MG63 (cell line): ENCODE measurements around the gene WNT10A. TPM values are rescaled to one million over a fixed set of nuclear protein-coding genes. Genes with fewer than 3 reads are reported as not detected.

Source experiments
- DNase-seq: peaks from one replicate; pipeline ENCODE4 v3.0.0-alpha.2; 2020
- H3K27me3 ChIP-seq: fragments of 250-450 bp; sonication (Bioruptor Pico); 2 replicates; pipeline ENCODE4 v1.5.1; 2020; ENCODE audit warnings: mild to moderate bottlenecking, moderate library complexity
- H3K36me3 ChIP-seq: fragments of 250-450 bp; sonication (Bioruptor Pico); 2 replicates; pipeline ENCODE4 v1.5.1; 2020; ENCODE audit warnings: mild to moderate bottlenecking, moderate library complexity
- H3K4me3 ChIP-seq: fragments of 250-450 bp; sonication (Bioruptor Pico); 2 replicates; pipeline ENCODE4 v1.5.1; 2020; ENCODE audit warnings: mild to moderate bottlenecking, moderate library complexity
- H3K9me3 ChIP-seq: fragments of 250-450 bp; sonication (Bioruptor Pico); 2 replicates; pipeline ENCODE4 v1.5.1; 2020; ENCODE audit warnings: mild to moderate bottlenecking, moderate library complexity
- total RNA-seq: library from RNA; depleted of rRNA; stranded (reverse); fragments of >200 nt; shearing (Covaris generic); gene quantifications from 2 replicates; pipeline ENCODE4 v1.2.3, GENCODE V29; 2014; ENCODE audit warnings: low replicate concordance

WNT10A gene
- total RNA-seq, 1 experiment from 2014 or later = not detected

- no peak overlapping the region for H3K4me3 ChIP-seq
- DNase-seq = no peak
- H3K27me3 ChIP-seq = peaks cover 19% of the 10 kb centered on the region
- no peaks in the 10 kb centered on the region for H3K36me3 ChIP-seq
- no peaks in the 10 kb centered on the region for H3K9me3 ChIP-seq
Observed at GRCh38 chr2:218855305-218856166, 25.1 kb upstream of the WNT10A start.

- Histone ChIP-seq H3K4me3 (no peak overlapping the region), H3K27me3 (peaks cover 25% of the 10 kb centered on the region), H3K36me3 (no peaks in the 10 kb centered on the region), H3K9me3 (no peaks in the 10 kb centered on the region)
- DNase-seq = no peak
Observed at GRCh38 chr2:218856167-218856895, 24.3 kb upstream of the WNT10A start.

DNA sequence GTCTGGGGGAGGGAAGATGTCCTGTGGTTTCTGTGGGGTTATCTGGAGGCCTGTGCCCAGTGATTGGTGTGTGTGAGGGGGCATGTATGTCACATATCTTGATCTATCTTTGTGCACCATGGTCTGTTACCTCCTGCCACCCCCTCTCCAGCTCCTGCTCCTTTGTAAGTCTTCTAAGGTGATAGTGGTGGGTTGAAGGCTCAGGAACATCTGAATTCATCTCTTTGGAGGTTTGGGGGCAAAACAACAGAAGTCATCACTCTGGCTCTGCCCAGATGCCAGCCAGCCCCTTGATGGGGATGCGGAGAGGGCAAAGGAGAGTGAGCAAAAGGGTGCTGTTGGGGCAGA is 23.8 kb upstream of the WNT10A start:
- Histone ChIP-seq H3K9me3 (no peaks in the 10 kb centered on the region), H3K4me3 (no peak overlapping the region), H3K36me3 (no peaks in the 10 kb centered on the region), H3K27me3 (peaks cover 27% of the 10 kb centered on the region)
- no peak for DNase-seq

DNA sequence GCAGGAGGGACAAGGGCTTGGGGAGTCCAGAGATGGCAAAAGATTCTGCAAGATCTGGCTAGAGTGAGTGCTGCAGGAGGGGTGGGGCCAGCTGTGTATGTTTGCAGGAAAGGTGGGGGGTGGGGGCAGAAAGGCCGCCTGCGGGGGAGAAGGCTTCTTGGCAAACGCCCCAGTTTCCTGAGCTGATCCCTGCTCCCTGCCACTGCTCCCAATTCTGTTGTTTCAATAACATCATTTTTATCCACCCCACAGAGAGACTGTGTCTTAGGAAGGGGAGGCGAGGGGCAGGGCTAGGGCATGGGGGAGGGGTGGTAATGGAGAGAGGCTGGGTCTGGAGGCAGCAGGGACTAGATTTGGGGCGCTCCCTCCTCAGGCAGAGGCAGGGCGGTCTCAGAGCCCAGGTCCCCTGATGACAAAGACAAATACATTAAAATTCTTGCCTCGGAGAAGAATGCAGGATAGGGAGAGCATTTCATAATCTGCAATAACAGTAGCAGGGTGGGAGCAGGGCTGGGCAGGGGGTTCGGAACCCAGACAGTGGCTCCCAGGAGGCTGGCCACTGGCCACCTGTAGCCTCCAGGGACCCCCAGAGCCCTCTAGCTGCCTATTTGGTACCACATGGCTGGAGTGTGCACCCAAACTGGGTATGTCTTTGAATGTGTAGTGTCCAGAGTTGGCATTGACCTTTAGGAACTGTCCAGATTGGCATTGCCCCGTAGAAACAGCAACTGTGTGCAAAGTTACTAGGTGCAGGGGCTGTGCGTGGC is 23.1 kb upstream of the WNT10A start:
- Histone ChIP-seq H3K4me3 (no peak overlapping the region), H3K36me3 (no peaks in the 10 kb centered on the region), H3K9me3 (no peaks in the 10 kb centered on the region), H3K27me3 (peaks cover 27% of the 10 kb centered on the region)
- no peak for DNase-seq

DNA sequence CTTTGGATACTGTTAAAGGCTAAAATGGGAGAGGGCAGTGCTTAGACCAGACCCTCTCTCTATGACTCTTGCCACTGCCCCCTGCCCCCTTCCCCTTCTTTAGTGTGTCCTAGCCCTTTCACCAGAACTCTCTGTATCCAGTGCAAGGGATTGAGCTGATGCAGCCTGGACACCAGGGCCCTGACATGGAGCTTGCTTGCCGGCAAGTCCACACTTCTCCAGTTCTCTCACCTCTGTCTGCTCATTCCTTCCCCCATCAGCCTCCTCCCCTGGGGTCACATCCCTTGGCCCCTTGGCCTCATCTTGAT is 22.6 kb upstream of the WNT10A start:
- Histone ChIP-seq H3K36me3 (no peaks in the 10 kb centered on the region), H3K27me3 (peaks cover 27% of the 10 kb centered on the region), H3K4me3 (no peak overlapping the region), H3K9me3 (no peaks in the 10 kb centered on the region)
- no peak for DNase-seq

- Histone ChIP-seq H3K4me3 (no peak overlapping the region), H3K27me3 (peaks cover 27% of the 10 kb centered on the region), H3K36me3 (no peaks in the 10 kb centered on the region), H3K9me3 (no peaks in the 10 kb centered on the region)
- no peak for DNase-seq
Observed at GRCh38 chr2:218858671-218859555, 21.7 kb upstream of the WNT10A start.

GRCh38 chr2:218859556-218859987 is 21.1 kb upstream of the WNT10A start, which contains the start of gene WNT6:
Gene WNT6, plus strand, starts transcription at chr2:218859805. Its CDS starts 233 bp downstream, at chr2:218860038.
- Histone ChIP-seq H3K9me3 (no peaks in the 10 kb centered on the region), H3K36me3 (no peaks in the 10 kb centered on the region), H3K4me3 (peak within 1 kb of the TSS; percentile 14; the same call in 1 of the 2 replicates), H3K27me3 (peaks cover 27% of the 10 kb centered on the region)
- peak; percentile 38 for DNase-seq

DNA sequence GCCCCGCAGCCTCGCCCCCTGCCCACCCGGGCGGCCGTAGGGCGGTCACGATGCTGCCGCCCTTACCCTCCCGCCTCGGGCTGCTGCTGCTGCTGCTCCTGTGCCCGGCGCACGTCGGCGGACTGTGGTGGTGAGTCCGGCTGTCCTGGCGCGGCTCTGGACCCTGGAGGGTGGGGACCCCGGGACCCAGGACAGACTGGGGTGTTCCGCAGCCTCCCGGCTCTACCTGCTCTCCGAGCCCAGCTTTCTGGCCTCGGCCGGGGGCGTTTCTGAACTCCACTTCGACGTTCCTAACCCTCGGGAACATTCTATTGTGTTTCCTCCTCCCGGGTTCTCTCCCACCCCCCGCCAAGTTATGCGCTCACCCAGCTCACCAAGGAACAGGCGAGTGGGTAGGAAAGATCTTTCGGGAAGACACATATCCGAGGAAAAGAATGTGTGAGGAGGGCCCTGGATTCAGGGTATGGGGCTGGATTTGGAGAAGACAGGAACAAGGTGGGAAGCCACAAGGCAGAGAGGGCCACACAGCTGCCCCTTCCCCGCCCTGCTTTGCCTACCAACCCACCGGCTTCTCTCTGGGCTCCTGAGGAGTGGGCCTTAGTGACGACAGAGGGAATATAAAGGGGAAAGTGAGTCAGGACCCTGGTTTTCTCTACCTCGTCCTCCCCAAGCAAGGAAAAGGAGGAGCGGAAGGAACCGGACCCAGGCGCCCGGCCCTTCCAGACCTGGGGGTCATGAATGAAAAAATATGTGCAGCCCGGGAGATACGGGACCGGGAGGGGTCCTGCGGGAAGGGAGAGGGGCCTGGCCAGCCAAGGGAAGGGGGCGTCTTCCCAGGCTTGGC is 20.4 kb upstream of the WNT10A start:
- H3K27me3 ChIP-seq = peaks cover 27% of the 10 kb centered on the region
- H3K9me3 ChIP-seq = no peaks in the 10 kb centered on the region
- peak overlapping the region; percentile 14; the same call in 1 of the 2 replicates for H3K4me3 ChIP-seq
- no peak for DNase-seq
- no peaks in the 10 kb centered on the region for H3K36me3 ChIP-seq

DNA sequence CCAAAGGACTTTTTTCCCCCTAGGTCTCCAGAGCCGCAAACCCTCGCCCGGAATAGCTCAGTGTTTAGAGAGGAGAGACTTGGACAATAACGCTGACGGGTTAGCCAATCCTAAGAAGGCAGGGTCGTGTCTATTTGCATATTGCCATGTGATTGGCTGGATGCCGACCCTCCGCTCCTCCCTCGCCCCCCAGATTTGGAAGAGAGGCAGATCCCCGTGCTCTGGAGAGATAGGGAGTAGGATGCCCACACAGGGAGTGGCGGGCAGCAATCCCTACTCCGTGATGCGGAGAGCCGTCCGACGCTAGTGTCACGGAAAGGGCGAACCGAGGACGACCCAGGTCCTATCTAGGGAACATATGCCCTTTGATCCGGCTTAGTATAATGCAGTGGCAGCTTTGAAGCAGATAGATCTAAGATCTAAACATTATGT is 19.7 kb upstream of the WNT10A start:
- no peaks in the 10 kb centered on the region for H3K9me3 ChIP-seq
- H3K4me3 ChIP-seq = no peak overlapping the region
- H3K27me3 ChIP-seq = peaks cover 27% of the 10 kb centered on the region
- peak; percentile 65 for DNase-seq
- H3K36me3 ChIP-seq = no peaks in the 10 kb centered on the region

GRCh38 chr2:218861645-218862318 is 18.9 kb upstream of the WNT10A start:
- Histone ChIP-seq H3K36me3 (no peaks in the 10 kb centered on the region), H3K27me3 (peaks cover 27% of the 10 kb centered on the region), H3K9me3 (no peaks in the 10 kb centered on the region), H3K4me3 (no peak overlapping the region)
- DNase-seq = no peak

GRCh38 chr2:218863021-218863520 is 17.6 kb upstream of the WNT10A start:
- H3K27me3 ChIP-seq = peaks cover 27% of the 10 kb centered on the region
- H3K4me3 ChIP-seq = no peak overlapping the region
- DNase-seq = no peak
- no peaks in the 10 kb centered on the region for H3K36me3 ChIP-seq
- H3K9me3 ChIP-seq = no peaks in the 10 kb centered on the region

DNA sequence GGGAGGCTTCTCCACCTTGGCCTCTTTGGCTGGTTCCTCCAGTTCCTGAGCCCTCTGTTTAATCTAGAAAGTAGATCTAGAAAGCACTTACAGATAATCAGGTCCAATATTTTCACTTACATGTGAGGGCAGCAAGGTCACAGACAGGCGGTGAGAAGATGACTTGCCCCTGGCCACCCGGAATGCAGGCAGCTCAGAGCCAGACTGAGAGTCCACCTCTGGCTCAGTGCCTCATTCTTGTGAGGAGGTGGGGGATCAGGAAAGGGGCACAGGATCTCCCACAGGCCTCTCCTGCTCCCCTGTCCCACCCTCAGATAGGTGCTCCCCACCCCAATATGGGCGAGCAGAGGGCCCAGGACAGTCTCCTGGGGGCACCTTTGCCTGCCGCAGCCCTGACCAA is 15.3 kb upstream of the WNT10A start:
- Histone ChIP-seq H3K27me3 (peaks cover 9% of the 10 kb centered on the region), H3K4me3 (no peak overlapping the region), H3K9me3 (no peaks in the 10 kb centered on the region), H3K36me3 (no peaks in the 10 kb centered on the region)
- DNase-seq = no peak

DNA sequence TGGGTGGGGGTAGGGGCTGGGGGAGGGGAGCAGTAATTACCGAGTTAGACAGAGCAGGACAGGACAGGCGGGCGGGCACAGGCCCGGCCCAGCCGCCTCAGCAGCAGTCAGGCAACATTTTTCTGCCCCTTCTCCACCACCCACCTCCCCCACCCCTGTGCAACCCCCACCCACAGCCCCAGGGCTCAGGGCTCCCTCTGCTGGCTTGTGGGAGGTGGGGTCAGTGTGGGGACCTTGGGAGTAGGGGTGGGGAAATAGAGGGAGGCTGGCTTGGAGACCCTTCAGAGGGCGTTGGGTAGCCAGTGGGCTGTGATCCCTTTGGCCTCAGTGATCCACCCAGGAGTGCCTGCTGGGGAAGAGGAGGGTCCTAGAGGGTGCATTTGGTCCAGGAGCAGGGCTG is 14.7 kb upstream of the WNT10A start:
- no peak for DNase-seq
- Histone ChIP-seq H3K4me3 (no peak overlapping the region), H3K9me3 (no peaks in the 10 kb centered on the region), H3K27me3 (peaks cover 7% of the 10 kb centered on the region), H3K36me3 (no peaks in the 10 kb centered on the region)

DNA sequence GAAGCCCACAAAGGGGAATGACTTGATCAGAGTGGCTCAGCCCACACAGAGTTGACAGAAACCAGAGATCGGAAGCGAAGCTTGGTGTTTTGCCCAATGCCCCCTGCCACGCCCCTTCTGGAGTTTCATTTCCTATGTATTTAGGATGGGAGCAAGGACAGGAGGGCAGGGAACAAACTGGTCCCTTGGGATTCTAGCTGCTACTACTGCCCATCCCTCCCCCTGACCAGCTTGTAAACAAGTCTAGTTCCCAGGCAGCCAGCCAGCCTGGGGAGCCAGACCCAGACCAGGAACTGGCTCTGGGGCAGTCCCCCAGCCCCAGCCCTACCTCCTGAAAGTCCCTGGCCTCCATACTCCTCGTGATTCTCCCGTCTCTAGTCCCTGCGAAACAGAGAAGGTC is 12.8 kb upstream of the WNT10A start:
- DNase-seq = no peak
- Histone ChIP-seq H3K27me3 (peaks cover 4% of the 10 kb centered on the region), H3K9me3 (no peaks in the 10 kb centered on the region), H3K36me3 (no peaks in the 10 kb centered on the region), H3K4me3 (no peak overlapping the region)

GRCh38 chr2:218869064-218869463 is 11.6 kb upstream of the WNT10A start:
- no peak overlapping the region for H3K4me3 ChIP-seq
- no peaks in the 10 kb centered on the region for H3K36me3 ChIP-seq
- no peaks in the 10 kb centered on the region for H3K9me3 ChIP-seq
- DNase-seq = no peak
- peaks cover 7% of the 10 kb centered on the region; the same call in 1 of the 2 replicates for H3K27me3 ChIP-seq
